B cell (primary cell): ENCODE measurements around the gene ALOXE3. TPM values are rescaled to one million over a fixed set of nuclear protein-coding genes. Genes with fewer than 3 reads are reported as not detected.

ENCODE experiments used
- ATAC-seq: fragments of 200-7000 bp; cut with Tn5 transposase; one replicate; pipeline ENCODE4 v1.10.0; 2021; ENCODE audit warnings: low read depth, mild to moderate bottlenecking, moderate number of reproducible peaks, moderate library complexity
- CTCF ChIA-PET: fragments of 350-600 bp; sonication (Branson Sonifier 250); formaldehyde crosslinking; loops from one replicate; lab custom pipeline; 2021; ENCODE audit warnings: antibody characterized with exemption, inconsistent platforms; lab: Charles Lee
- POLR2A ChIA-PET: fragments of 350-600 bp; sonication (Branson Sonifier 250); formaldehyde crosslinking; loops from one replicate; lab custom pipeline; 2021; ENCODE audit warnings: antibody characterized with exemption; lab: Charles Lee
- DNase-seq: peaks from one replicate; pipeline ENCODE4 v3.0.0; 2013
- H2AFZ ChIP-seq: 2 replicates; pipeline ENCODE4 v1.6.1; 2012; ENCODE audit warnings: mild to moderate bottlenecking, low read depth, low read length; ENCODE audit not compliant: insufficient read depth, poor library complexity, severe bottlenecking
- H3K27ac ChIP-seq, 2 donors: 1 replicate in 1 of 2; 2 replicates in 1 of 2; pipeline ENCODE4 v1.5.1; 2012 to 2013; ENCODE audit warnings: low read length in 2 of 2, mild to moderate bottlenecking in 2 of 2, moderate library complexity in 1 of 2
- H3K27me3 ChIP-seq, 4 experiments: fragments of 200-600 bp in 1 of 4; sonication (generic) in 1 of 4; replicated peaks in 1 of 4; 1 replicate in 2 of 4; 2 replicates in 2 of 4; pipeline versions ENCODE4 v1.6.1 to v1.7.0; 2013 to 2016; ENCODE audit warnings: low read length in 3 of 4, mild to moderate bottlenecking in 2 of 4, mixed read lengths in 1 of 4, moderate library complexity in 1 of 4; ENCODE audit not compliant: insufficient read depth in 4 of 4, control insufficient read depth in 3 of 4; ENCODE audit errors: control extremely low read depth in 1 of 4
- H3K36me3 ChIP-seq, 2 experiments: replicated peaks in 1 of 2; 1 replicate in 1 of 2; 2 replicates in 1 of 2; pipeline versions ENCODE4 v1.6.1 to v1.7.1; 2013; ENCODE audit warnings: low read length in 1 of 2; ENCODE audit not compliant: insufficient read depth in 2 of 2, control insufficient read depth in 1 of 2; ENCODE audit errors: control extremely low read depth in 1 of 2, extremely low read depth in 1 of 2
- H3K4me1 ChIP-seq, 2 donors: fragments of 200-600 bp in 1 of 2; sonication (generic) in 1 of 2; 1 replicate in 1 of 2; 2 replicates in 1 of 2; pipeline versions ENCODE4 v1.5.1 to v1.6.1; 2013 to 2017; ENCODE audit warnings: low read length in 2 of 2; ENCODE audit not compliant: control insufficient read depth in 2 of 2, insufficient read depth in 2 of 2
- H3K4me2 ChIP-seq: replicated peaks from 2 replicates; pipeline ENCODE3; 2012; ENCODE audit warnings: mild to moderate bottlenecking, low read depth, low read length; ENCODE audit not compliant: poor library complexity, severe bottlenecking
- H3K4me3 ChIP-seq, 5 experiments: fragments of 200-600 bp in 1 of 5; sonication (generic) in 1 of 5; 1 replicate in 3 of 5; 2 replicates in 2 of 5; pipeline versions ENCODE4 v1.5.1 to v1.7.0; 2011 to 2016; ENCODE audit warnings: low read length in 4 of 5, mild to moderate bottlenecking in 4 of 5, low read depth in 2 of 5, control low read depth in 1 of 5, moderate library complexity in 1 of 5; ENCODE audit not compliant: insufficient read depth in 1 of 5; ENCODE audit errors: control extremely low read depth in 1 of 5, extremely low read depth in 1 of 5
- H3K79me2 ChIP-seq: fragments of 200-600 bp; sonication (generic); one replicate; pipeline ENCODE4 v1.6.0; 2016; ENCODE audit warnings: low read length; ENCODE audit not compliant: control insufficient read depth, insufficient read depth
- H3K9ac ChIP-seq: fragments of 200-600 bp; sonication (generic); 2 replicates; pipeline ENCODE4 v1.6.1; 2017; ENCODE audit warnings: mild to moderate bottlenecking, low read length, moderate library complexity
- H3K9me3 ChIP-seq, 3 donors: one replicate each; pipeline versions ENCODE4 v1.6.1 to v1.7.1; 2013; ENCODE audit warnings: low read length in 2 of 3; ENCODE audit not compliant: control insufficient read depth in 2 of 3, insufficient read depth in 1 of 3; ENCODE audit errors: control extremely low read depth in 1 of 3
- H4K20me1 ChIP-seq: 2 replicates; pipeline ENCODE4 v1.6.0; 2012; ENCODE audit warnings: mild to moderate bottlenecking, low read length; ENCODE audit not compliant: insufficient read depth, control insufficient read depth, poor library complexity, severe bottlenecking
- H3K27ac Mint-ChIP-seq: one replicate; pipeline ENCODE4 v1.8.0; 2021; ENCODE audit warnings: mixed read lengths
- H3K27me3 Mint-ChIP-seq: one replicate; pipeline ENCODE4 v1.8.0; 2021; ENCODE audit warnings: mixed read lengths
- H3K4me1 Mint-ChIP-seq: one replicate; pipeline ENCODE4 v1.8.0; 2021; ENCODE audit warnings: mixed read lengths
- H3K4me3 Mint-ChIP-seq: one replicate; pipeline ENCODE4 v1.8.0; 2021; ENCODE audit warnings: mixed read lengths
- H3K9me3 Mint-ChIP-seq: one replicate; pipeline ENCODE4 v1.8.0; 2022; ENCODE audit warnings: mixed read lengths; ENCODE audit not compliant: insufficient read depth
- CTCF ChIP-seq: fragments of 200-600 bp; IDR thresholded peaks from one replicate; pipeline ENCODE4 v1.8.0; 2022; ENCODE audit warnings: antibody characterized with exemption, mild to moderate bottlenecking
- EZH2 ChIP-seq: IDR thresholded peaks from 2 replicates; pipeline ENCODE4 v1.6.1; 2012; ENCODE audit warnings: borderline replicate concordance, low read depth, mild to moderate bottlenecking, moderate library complexity, low read length; ENCODE audit not compliant: insufficient read depth, poor library complexity, severe bottlenecking
- WGBS: methylation state at CpG from one replicate; pipeline ENCODE4 v1.1.5; 2013; ENCODE audit warnings: missing lambda C conversion rate; ENCODE audit not compliant: insufficient coverage; 5-methylcytosine and 5-hydroxymethylcytosine counted together
- intact Hi-C: fragments of 100-400 bp; cut with micrococcal nuclease; formaldehyde crosslinking; loops from one replicate; pipeline ENCODE4 v1.10.0; 2022
- polyA plus RNA-seq: library from polyadenylated mRNA; depleted of rRNA; stranded (reverse); fragments of >200 nt; gene quantifications from 2 replicates; pipeline ENCODE4 v1.2.3, GENCODE V29; 2012
- total RNA-seq, 2 donors: library from RNA; stranded (reverse); fragments of 120-200 nt in 1 of 2; gene quantifications; 1 replicate in 1 of 2; 2 replicates in 1 of 2; pipeline versions ENCODE4 v1.2.3 to v1.2.4, GENCODE V29; 2013 to 2022

Gene ALOXE3
- total and polyA plus RNA-seq, 2 donors (not counting 1 experiment from before 2014, with no cell fraction given), result 0.04 TPM; not detected in 1

- peaks cover 54 to 64% of the 10 kb centered on the region in 2 donors for H3K4me1 ChIP-seq
Observed at GRCh38 chr17:8125154-8125946, 7.0 kb upstream of the ALOXE3 start.

More at GRCh38 chr17:8125154-8125946, 7.0 kb upstream of the ALOXE3 start:
- Histone ChIP-seq H3K79me2 (no peaks in the 10 kb centered on the region), H3K9ac (peak overlapping the region; percentile 83), H3K36me3 (no peaks in the 10 kb centered on the region), H4K20me1 (peaks cover 34% of the 10 kb centered on the region), H3K4me2 (peak overlapping the region; percentile 91), H3K4me3 (peak overlapping the region; percentile 70 to 85 (median 72)), H3K27me3 (peaks cover 0 to 50% (median 20%) of the 10 kb centered on the region in 4 experiments), H3K27ac (no peak overlapping the region), H3K9me3 (peaks cover 0 to 21% (median 0%) of the 10 kb centered on the region in 3 donors), H2AFZ (peak overlapping the region; percentile 88)
- CTCF ChIA-PET, result interaction anchor here (0.9 to 3.6 kb wide), 8 partner anchors 8 to 65 kb away, joined by 3 to 18 read pairs (median 7); no protein-coding TSS in a partner anchor
- ATAC-seq (peak; percentile 43), DNase-seq (peak; percentile 92)
- Mint-ChIP-seq H3K4me3 (peak overlapping the region; percentile 94), H3K27ac (peak overlapping the region; percentile 94), H3K4me1 (peaks cover 59% of the 10 kb centered on the region), H3K9me3 (no peaks in the 10 kb centered on the region), H3K27me3 (peaks cover 34% of the 10 kb centered on the region)
- intact Hi-C loops, result no loop called here
- 1% methylated on average over 30 of the region's 40 CpGs for WGBS
- TF ChIP-seq EZH2, result no peak
- no peak for TF ChIP-seq CTCF
- POLR2A ChIA-PET, result interaction anchor here (0.7 kb wide), 1 partner anchor 31 kb away, joined by 3 read pairs; no protein-coding TSS in a partner anchor
